NT2/D1 (cell line): ENCODE measurements around the gene SEPTIN5.

Experiments used
- SUZ12 ChIP-seq: IDR thresholded peaks from 2 replicates; pipeline ENCODE4 v1.6.1; 2011; ENCODE audit not compliant: insufficient read length, insufficient read depth; ENCODE audit errors: extremely low read depth
- YY1 ChIP-seq: IDR thresholded peaks from 2 replicates; pipeline ENCODE4 v1.6.1; 2011; ENCODE audit not compliant: insufficient read length, insufficient read depth
- ZNF274 ChIP-seq: IDR thresholded peaks from 2 replicates; pipeline ENCODE4 v1.6.1; 2011; ENCODE audit warnings: mild to moderate bottlenecking, low read depth, low read length

GRCh38 chr22:19728836-19729235, 14.5 kb downstream of the SEPTIN5 start:
- TF ChIP-seq SUZ12 = no peak
- no peak for TF ChIP-seq ZNF274
- no peak for TF ChIP-seq YY1
